ENCODE data around the gene MMP3.

- TF ChIP-seq POLR2A (IDR thresholded peaks at IDR 0.05; ENCODE audit: borderline replicate concordance, extremely low read depth, insufficient read depth, insufficient read length) (no peak), EZH2 (IDR thresholded peaks at IDR 0.05) (no peak), CTCF (IDR thresholded peaks at IDR 0.05 in 2 of 3, conservative IDR thresholded peaks at IDR 0.05 in 1 of 3; ENCODE audit: borderline replicate concordance in 1 of 3, insufficient read depth in 1 of 3, low read depth in 2 of 3, low read length in 2 of 3) (no peak), REST (IDR thresholded peaks at IDR 0.05; ENCODE audit: low read depth) (no peak), POLR2AphosphoS5 (IDR thresholded peaks at IDR 0.05; ENCODE audit: low read depth, low read length) (no peak), SP1 (IDR thresholded peaks at IDR 0.05; ENCODE audit: low read depth) (no peak), EGR1 (IDR thresholded peaks at IDR 0.05; ENCODE audit: low read depth) (no peak), YY1 (IDR thresholded peaks at IDR 0.05; ENCODE audit: extremely low read depth, insufficient replicate concordance, low read depth, low read length) (no peak), MAX (IDR thresholded peaks at IDR 0.05) (no peak), ZFX (IDR thresholded peaks at IDR 0.05) (no peak)
Measured at GRCh38 chr11:102843489-102843888, at the start of gene MMP3.

Measured in HCT116 (cell line).